C4-2B (cell line): ENCODE data around the gene SPDYE16.
"Not testable (repeated sequence)": the region's sequence is repeated elsewhere in the genome, so short reads cannot be mapped to it uniquely, and the experiment has no call there.

Source experiments
- CTCF ChIP-seq: fragments of 450-650 bp; conservative IDR thresholded peaks from 2 replicates; pipeline ENCODE4 v1.5.1; 2017; ENCODE audit warnings: mild to moderate bottlenecking
- ZFX ChIP-seq: fragments of 450-650 bp; IDR thresholded peaks from 2 replicates; pipeline ENCODE4 v1.6.1; 2017

GRCh38 chr7:76568742-76569141 lies 25.6 kb upstream of the SPDYE16 start:
- not testable (repeated sequence) for TF ChIP-seq CTCF, ZFX
